Astrocyte (in vitro differentiated cells and primary cell): Measurements from ENCODE around the gene ACSM3.

Experiments used
- CTCF ChIP-seq: IDR thresholded peaks from 2 replicates; pipeline ENCODE4 v1.5.1; 2011; ENCODE audit warnings: low read depth, mild to moderate bottlenecking, inconsistent platforms, low read length, moderate library complexity; ENCODE audit not compliant: insufficient read depth
- EZH2 ChIP-seq: IDR thresholded peaks from 2 replicates; pipeline ENCODE4 v1.6.1; 2012; ENCODE audit warnings: mild to moderate bottlenecking, low read length, inconsistent platforms; ENCODE audit not compliant: insufficient read depth

GRCh38 chr16:20740901-20741521, 22.8 kb upstream of the ACSM3 start:
- no peak for TF ChIP-seq CTCF
- TF ChIP-seq EZH2: no peak
